ENCODE measurements around the gene TBC1D9. TPM values are rescaled to one million over a fixed set of nuclear protein-coding genes. Genes with fewer than 3 reads are reported as not detected.

TBC1D9 gene
- total RNA-seq, 2 experiments from 2014 or later, result 0.20 to 0.33 TPM

GRCh38 chr4:140626661-140627376 is 129.4 kb downstream of the TBC1D9 start:
- Mint-ChIP-seq H3K27ac (no peak overlapping the region), H3K27me3 (no peaks in the 10 kb centered on the region), H3K4me1 (ENCODE audit: low read depth) (no peaks in the 10 kb centered on the region), H3K4me3 (no peak overlapping the region), H3K36me3 (ENCODE audit: low read depth) (no peaks in the 10 kb centered on the region), H3K9me3 (no peaks in the 10 kb centered on the region)
- Histone ChIP-seq H3K4me1 (ENCODE audit: insufficient read depth, low read length) (no peaks in the 10 kb centered on the region), H3K9me3 (ENCODE audit: control insufficient read depth in 1 of 2, insufficient read depth in 1 of 2, low read length in 2 of 2) (peaks cover 0 to 5% of the 10 kb centered on the region in 2 experiments), H3K4me3 (ENCODE audit: low read length) (no peak overlapping the region), H3K36me3 (ENCODE audit: insufficient read depth, low read length) (no peaks in the 10 kb centered on the region), H3K27ac (ENCODE audit: low read depth in 1 of 2, low read length in 2 of 2) (no peak overlapping the region), H3K27me3 (ENCODE audit: control insufficient read depth in 1 of 2, insufficient read depth in 2 of 2, low read length in 2 of 2) (no peaks in the 10 kb centered on the region)
- DNase-seq, result no peak
- POLR2A ChIA-PET, result no interaction called here
- ATAC-seq (ENCODE audit: poor library complexity), result no peak
- intact Hi-C loops (cut with DNase I, micrococcal nuclease), result no loop called here
- TF ChIP-seq CTCF (IDR thresholded peaks at IDR 0.05), result no peak
- CTCF ChIA-PET, result no interaction called here

- intact Hi-C loops (cut with DNase I, micrococcal nuclease), result no loop called here
- Histone ChIP-seq H3K4me1 (ENCODE audit: insufficient read depth, low read length) (no peaks in the 10 kb centered on the region), H3K9me3 (ENCODE audit: control insufficient read depth in 1 of 2, insufficient read depth in 1 of 2, low read length in 2 of 2) (peaks cover 0 to 5% of the 10 kb centered on the region in 2 experiments), H3K4me3 (ENCODE audit: low read length) (no peak overlapping the region), H3K27ac (ENCODE audit: low read depth in 1 of 2, low read length in 2 of 2) (no peak overlapping the region), H3K27me3 (ENCODE audit: control insufficient read depth in 1 of 2, insufficient read depth in 2 of 2, low read length in 2 of 2) (no peaks in the 10 kb centered on the region), H3K36me3 (ENCODE audit: insufficient read depth, low read length) (no peaks in the 10 kb centered on the region)
- ChIA-PET CTCF (no interaction called here), POLR2A (no interaction called here)
- no peak overlapping the region for H3K4me3 Mint-ChIP-seq
- H3K27me3 Mint-ChIP-seq, result no peaks in the 10 kb centered on the region
- no peaks in the 10 kb centered on the region for H3K4me1 Mint-ChIP-seq (ENCODE audit: low read depth)
- no peaks in the 10 kb centered on the region for H3K36me3 Mint-ChIP-seq (ENCODE audit: low read depth)
- DNase-seq, result no peak
- no peak overlapping the region for H3K27ac Mint-ChIP-seq
- ATAC-seq (ENCODE audit: poor library complexity), result no peak
- TF ChIP-seq CTCF (IDR thresholded peaks at IDR 0.05), result no peak
- H3K9me3 Mint-ChIP-seq, result no peaks in the 10 kb centered on the region
These were observed 133.7 kb downstream of the TBC1D9 start for GRCh38 chr4:140622333-140622958.

- intact Hi-C loops (cut with DNase I, micrococcal nuclease), result no loop called here
These were observed 135.0 kb downstream of the TBC1D9 start for GRCh38 chr4:140621161-140621560.

More at GRCh38 chr4:140621161-140621560, 135.0 kb downstream of the TBC1D9 start:
- no peak overlapping the region for H3K27ac Mint-ChIP-seq
- no peaks in the 10 kb centered on the region for H3K27me3 ChIP-seq (ENCODE audit: control insufficient read depth in 1 of 2, insufficient read depth in 2 of 2, low read length in 2 of 2)
- no peak overlapping the region for H3K4me3 ChIP-seq (ENCODE audit: low read length)
- H3K9me3 ChIP-seq (ENCODE audit: control insufficient read depth in 1 of 2, insufficient read depth in 1 of 2, low read length in 2 of 2), result peaks cover 0 to 5% of the 10 kb centered on the region in 2 experiments
- no peaks in the 10 kb centered on the region for H3K9me3 Mint-ChIP-seq
- no peak for TF ChIP-seq CTCF (IDR thresholded peaks at IDR 0.05)
- no peak for DNase-seq
- ATAC-seq (ENCODE audit: poor library complexity), result no peak
- H3K36me3 ChIP-seq (ENCODE audit: insufficient read depth, low read length), result no peaks in the 10 kb centered on the region
- H3K27me3 Mint-ChIP-seq, result no peaks in the 10 kb centered on the region
- no peaks in the 10 kb centered on the region for H3K4me1 ChIP-seq (ENCODE audit: insufficient read depth, low read length)
- CTCF ChIA-PET, result no interaction called here
- H3K27ac ChIP-seq (ENCODE audit: low read depth in 1 of 2, low read length in 2 of 2), result no peak overlapping the region
- H3K36me3 Mint-ChIP-seq (ENCODE audit: low read depth), result no peaks in the 10 kb centered on the region
- H3K4me1 Mint-ChIP-seq (ENCODE audit: low read depth), result no peaks in the 10 kb centered on the region
- no peak overlapping the region for H3K4me3 Mint-ChIP-seq
- POLR2A ChIA-PET, result no interaction called here

All from CD4-positive, alpha-beta T cell (primary cell).